Muscle of leg (tissue), 11 donors: ENCODE measurements around the gene HACD1. TPM values are rescaled to one million over a fixed set of nuclear protein-coding genes. Genes with fewer than 3 reads are reported as not detected.

Experiments
- DNase-seq: peaks from one replicate; pipeline ENCODE4 v3.0.0; 2013
- H3K27ac ChIP-seq: one replicate; pipeline ENCODE4 v1.5.1; 2013; ENCODE audit warnings: mild to moderate bottlenecking, low read length, control low read depth
- H3K27me3 ChIP-seq: one replicate; pipeline ENCODE4 v1.6.1; 2013; ENCODE audit warnings: low read length; ENCODE audit not compliant: control insufficient read depth, insufficient read depth
- H3K36me3 ChIP-seq: one replicate; pipeline ENCODE4 v1.6.1; 2013; ENCODE audit warnings: low read length; ENCODE audit not compliant: control insufficient read depth, insufficient read depth
- H3K4me1 ChIP-seq: one replicate; pipeline ENCODE4 v1.6.1; 2013; ENCODE audit warnings: low read length; ENCODE audit not compliant: control insufficient read depth, insufficient read depth
- H3K4me3 ChIP-seq: one replicate; pipeline ENCODE4 v1.5.1; 2013; ENCODE audit warnings: low read length, control low read depth
- H3K9me3 ChIP-seq: replicated peaks from 2 replicates; pipeline ENCODE4 v1.6.1; 2013; ENCODE audit warnings: low read depth, low read length; ENCODE audit not compliant: control insufficient read depth
- WGBS: methylation state at CpG from one replicate; pipeline ENCODE4 v1.1.5; 2013; ENCODE audit warnings: missing lambda C conversion rate; ENCODE audit not compliant: insufficient coverage; 5-methylcytosine and 5-hydroxymethylcytosine counted together
- polyA plus RNA-seq, 8 donors: library from polyadenylated mRNA; unstranded; fragments of 120-200 nt; gene quantifications; one replicate each; pipeline versions ENCODE4 v1.2.1 to v1.2.3, GENCODE V29; 2013; ENCODE audit warnings: inconsistent platforms in 1 of 8, low replicate concordance in 1 of 8; ENCODE audit not compliant: insufficient read length in 8 of 8, insufficient read depth in 1 of 8
- total RNA-seq: library from RNA; stranded (reverse); fragments of 120-200 nt; gene quantifications from one replicate; pipeline ENCODE4 v1.2.4, GENCODE V29; 2013

The HACD1 gene
- total and polyA plus RNA-seq, 9 donors: 55.4 to 132 (median 101) TPM

DNA sequence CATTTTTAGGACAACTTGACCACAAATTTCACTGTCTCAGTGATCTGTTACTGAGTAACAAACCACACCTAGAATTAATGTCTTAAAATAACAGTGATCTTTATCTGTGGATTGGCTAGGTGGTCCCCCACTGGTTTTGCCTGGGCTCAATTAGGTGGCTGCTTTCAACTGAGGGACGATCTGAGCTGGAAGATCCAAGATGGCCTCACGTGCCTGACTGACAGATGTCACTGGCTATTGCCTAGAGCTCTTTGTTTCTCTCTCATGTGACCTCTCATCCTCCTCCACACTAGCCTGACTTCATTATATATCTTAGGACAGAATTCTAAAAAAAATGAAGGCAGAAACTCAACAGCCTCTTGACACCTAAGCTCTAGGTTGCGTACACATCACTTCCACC, 59.7 kb downstream of the HACD1 start:
- Histone ChIP-seq H3K27me3 (no peaks in the 10 kb centered on the region), H3K4me3 (no peak overlapping the region), H3K9me3 (no peaks in the 10 kb centered on the region), H3K36me3 (no peaks in the 10 kb centered on the region), H3K4me1 (peaks cover 1% of the 10 kb centered on the region), H3K27ac (no peak overlapping the region)
- 71% methylated on average over 1 of the region's 3 CpGs for WGBS
- no peak for DNase-seq

DNA sequence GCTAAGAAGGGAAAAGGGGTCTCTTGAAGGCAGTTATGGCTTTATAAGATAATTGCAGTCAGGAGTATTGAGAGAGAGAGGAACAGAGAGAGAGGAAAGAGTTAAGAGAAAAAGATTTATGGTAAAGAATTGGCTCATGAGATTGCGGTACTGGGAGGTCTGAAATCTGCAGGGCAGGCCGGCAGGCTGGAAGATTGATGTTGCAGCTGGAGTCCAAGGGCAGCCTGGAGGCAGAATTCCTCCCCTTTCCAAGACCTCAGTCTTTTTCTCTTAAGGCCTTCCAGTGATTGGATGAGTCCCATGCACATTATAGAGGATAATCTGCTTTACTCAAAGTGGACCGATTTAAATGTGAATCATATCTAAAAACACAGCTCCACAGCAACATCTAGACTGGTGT, 68.4 kb downstream of the HACD1 start:
- Histone ChIP-seq H3K4me3 (no peak overlapping the region), H3K27me3 (no peaks in the 10 kb centered on the region), H3K4me1 (no peaks in the 10 kb centered on the region), H3K27ac (no peak overlapping the region), H3K36me3 (no peaks in the 10 kb centered on the region), H3K9me3 (no peaks in the 10 kb centered on the region)
- whole genome bisulfite sequencing: no CpG with 5 or more reads among the region's 3 CpGs
- DNase-seq: peak; percentile 53

DNA sequence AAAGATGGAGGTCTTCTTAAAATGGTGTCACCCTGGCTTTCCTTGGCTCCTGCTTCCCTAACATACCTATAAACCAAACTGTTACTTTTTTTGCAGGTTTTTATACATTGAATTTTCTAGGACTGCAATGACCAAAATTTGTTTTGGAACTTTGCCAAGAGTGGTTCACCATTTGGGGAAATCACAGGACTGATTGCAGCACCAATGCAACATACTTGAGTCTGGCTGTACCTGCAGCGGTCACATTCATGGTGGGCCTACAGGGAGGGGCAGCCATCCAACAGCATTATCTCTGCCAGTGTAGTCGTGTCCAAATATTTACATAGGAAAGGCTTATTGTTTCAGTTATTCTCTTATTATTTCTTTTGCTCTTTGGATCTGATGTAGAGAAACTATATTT, 69.0 kb downstream of the HACD1 start:
- Histone ChIP-seq H3K4me1 (no peaks in the 10 kb centered on the region), H3K27me3 (no peaks in the 10 kb centered on the region), H3K9me3 (no peaks in the 10 kb centered on the region), H3K36me3 (no peaks in the 10 kb centered on the region), H3K4me3 (no peak overlapping the region), H3K27ac (no peak overlapping the region)
- no CpG with 5 or more reads among the region's 2 CpGs for WGBS
- peak; percentile 6 for DNase-seq

DNA sequence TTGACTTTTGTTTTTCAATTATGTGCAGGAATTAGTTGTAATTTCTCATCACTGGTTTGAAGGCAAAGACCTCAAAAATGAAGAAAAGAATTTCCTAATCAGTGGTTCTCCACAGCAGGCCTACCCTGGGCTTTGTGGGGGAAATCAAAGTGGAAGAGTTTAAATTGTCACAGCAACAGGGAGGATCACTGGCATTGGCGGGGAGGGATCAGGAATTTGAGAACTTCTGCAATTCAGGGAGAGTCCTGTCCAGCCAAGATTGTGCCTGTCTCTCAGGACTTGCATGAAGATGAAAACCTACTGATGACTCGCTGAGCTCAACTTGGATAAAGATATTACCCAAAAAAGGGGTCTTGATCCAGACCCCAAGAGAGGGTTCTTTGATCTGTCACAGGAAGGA, 70.1 kb downstream of the HACD1 start:
- no peaks in the 10 kb centered on the region for H3K27me3 ChIP-seq
- H3K4me1 ChIP-seq: no peaks in the 10 kb centered on the region
- no peak for DNase-seq
- H3K27ac ChIP-seq: no peak overlapping the region
- no peak overlapping the region for H3K4me3 ChIP-seq
- H3K36me3 ChIP-seq: no peaks in the 10 kb centered on the region
- no peaks in the 10 kb centered on the region for H3K9me3 ChIP-seq
- WGBS: 33% methylated on average over 2 of the region's 2 CpGs

DNA sequence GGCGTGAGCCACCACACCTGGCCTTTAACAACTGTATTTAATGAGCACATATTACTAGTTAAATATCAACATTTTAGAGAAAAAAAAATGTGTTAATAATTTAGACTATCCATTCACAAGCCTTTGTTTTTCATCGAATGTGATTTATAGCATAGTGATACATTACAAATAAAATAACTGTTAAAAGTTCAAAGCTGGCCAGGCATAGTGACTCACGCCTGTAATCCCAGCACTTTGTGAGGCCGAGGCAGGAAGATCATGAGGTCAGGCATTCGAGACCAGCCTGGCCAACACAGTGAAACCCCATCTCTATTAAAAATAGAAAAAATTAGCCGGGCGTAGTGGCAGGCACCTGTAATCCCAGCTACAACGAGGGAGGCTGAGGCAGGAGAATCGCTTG, 72.7 kb downstream of the HACD1 start:
- H3K4me3 ChIP-seq: no peak overlapping the region
- DNase-seq: no peak
- no peaks in the 10 kb centered on the region for H3K9me3 ChIP-seq
- H3K27ac ChIP-seq: no peak overlapping the region
- H3K4me1 ChIP-seq: no peaks in the 10 kb centered on the region
- WGBS: 70% methylated on average over 2 of the region's 9 CpGs
- H3K27me3 ChIP-seq: no peaks in the 10 kb centered on the region
- no peaks in the 10 kb centered on the region for H3K36me3 ChIP-seq

Other genes starting within 250 kb of the HACD1 start
- gene ST8SIA6, start 162.8 kb downstream of the HACD1 start, total RNA-seq: 1.5 TPM
- 1 to 10 TPM; 1.0 to 2.2 (median 1.7) TPM for gene ST8SIA6, start 162.8 kb downstream of the HACD1 start, polyA plus RNA-seq
- 16.9 TPM for gene STAM, start 26.8 kb upstream of the HACD1 start, total RNA-seq
- gene STAM, start 26.8 kb upstream of the HACD1 start, polyA plus RNA-seq: 10 to 100 TPM; 19.9 to 27.2 (median 22.2) TPM
- gene TMEM236, start 134.8 kb upstream of the HACD1 start, total RNA-seq: 0.40 TPM
- 1 to 10 TPM in 1 of 8 donors, under 1 TPM in 7; 0.35 to 1.4 (median 0.45) TPM for gene TMEM236, start 134.8 kb upstream of the HACD1 start, polyA plus RNA-seq
- gene MRC1, start 192.0 kb upstream of the HACD1 start, total RNA-seq: 13.4 TPM
- 10 to 100 TPM; 10.3 to 18.6 (median 13.6) TPM for gene MRC1, start 192.0 kb upstream of the HACD1 start, polyA plus RNA-seq